ENCODE measurements around the gene OTUD7B. TPM values are rescaled to one million over a fixed set of nuclear protein-coding genes. Genes with fewer than 3 reads are reported as not detected.

Gene OTUD7B
- total RNA-seq, 1 donor from 2014 or later, result 29.5 TPM

DNA sequence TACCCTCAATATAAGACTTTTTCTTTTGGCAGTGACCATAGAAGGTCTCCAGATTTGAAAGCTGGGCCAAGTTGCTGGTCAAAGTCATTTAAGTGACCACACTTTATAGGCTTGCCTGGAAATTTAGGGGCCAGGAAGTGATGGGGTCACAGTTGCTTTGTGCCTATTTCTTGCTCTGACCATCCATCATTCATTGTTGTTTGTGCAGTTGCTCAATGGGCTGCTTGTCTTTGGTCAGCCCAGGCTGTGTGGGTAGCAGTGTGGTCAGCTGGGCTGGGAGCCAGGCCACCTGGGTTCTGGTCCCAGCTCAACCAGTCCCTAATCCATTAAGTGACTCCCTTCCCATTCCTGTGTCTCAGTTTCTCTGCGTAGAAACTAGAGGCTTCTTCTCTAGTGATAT is 2.1 kb upstream of the OTUD7B start:
- Histone ChIP-seq H3K9me3 (no peaks in the 10 kb centered on the region), H3K4me1 (peaks cover 22% of the 10 kb centered on the region), H3K27ac (no peak overlapping the region), H3K36me3 (no peaks in the 10 kb centered on the region), H3K27me3 (ENCODE audit: low read depth) (no peaks in the 10 kb centered on the region), H3K4me3 (no peak overlapping the region)
- no peak for DNase-seq
- TF ChIP-seq, protein P1, sequence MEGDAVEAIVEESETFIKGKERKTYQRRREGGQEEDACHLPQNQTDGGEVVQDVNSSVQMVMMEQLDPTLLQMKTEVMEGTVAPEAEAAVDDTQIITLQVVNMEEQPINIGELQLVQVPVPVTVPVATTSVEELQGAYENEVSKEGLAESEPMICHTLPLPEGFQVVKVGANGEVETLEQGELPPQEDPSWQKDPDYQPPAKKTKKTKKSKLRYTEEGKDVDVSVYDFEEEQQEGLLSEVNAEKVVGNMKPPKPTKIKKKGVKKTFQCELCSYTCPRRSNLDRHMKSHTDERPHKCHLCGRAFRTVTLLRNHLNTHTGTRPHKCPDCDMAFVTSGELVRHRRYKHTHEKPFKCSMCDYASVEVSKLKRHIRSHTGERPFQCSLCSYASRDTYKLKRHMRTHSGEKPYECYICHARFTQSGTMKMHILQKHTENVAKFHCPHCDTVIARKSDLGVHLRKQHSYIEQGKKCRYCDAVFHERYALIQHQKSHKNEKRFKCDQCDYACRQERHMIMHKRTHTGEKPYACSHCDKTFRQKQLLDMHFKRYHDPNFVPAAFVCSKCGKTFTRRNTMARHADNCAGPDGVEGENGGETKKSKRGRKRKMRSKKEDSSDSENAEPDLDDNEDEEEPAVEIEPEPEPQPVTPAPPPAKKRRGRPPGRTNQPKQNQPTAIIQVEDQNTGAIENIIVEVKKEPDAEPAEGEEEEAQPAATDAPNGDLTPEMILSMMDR (IDR thresholded peaks at IDR 0.05), result no peak
- ATAC-seq, result no peak
- intact Hi-C loops (cut with DNase I), result no loop called here

DNA sequence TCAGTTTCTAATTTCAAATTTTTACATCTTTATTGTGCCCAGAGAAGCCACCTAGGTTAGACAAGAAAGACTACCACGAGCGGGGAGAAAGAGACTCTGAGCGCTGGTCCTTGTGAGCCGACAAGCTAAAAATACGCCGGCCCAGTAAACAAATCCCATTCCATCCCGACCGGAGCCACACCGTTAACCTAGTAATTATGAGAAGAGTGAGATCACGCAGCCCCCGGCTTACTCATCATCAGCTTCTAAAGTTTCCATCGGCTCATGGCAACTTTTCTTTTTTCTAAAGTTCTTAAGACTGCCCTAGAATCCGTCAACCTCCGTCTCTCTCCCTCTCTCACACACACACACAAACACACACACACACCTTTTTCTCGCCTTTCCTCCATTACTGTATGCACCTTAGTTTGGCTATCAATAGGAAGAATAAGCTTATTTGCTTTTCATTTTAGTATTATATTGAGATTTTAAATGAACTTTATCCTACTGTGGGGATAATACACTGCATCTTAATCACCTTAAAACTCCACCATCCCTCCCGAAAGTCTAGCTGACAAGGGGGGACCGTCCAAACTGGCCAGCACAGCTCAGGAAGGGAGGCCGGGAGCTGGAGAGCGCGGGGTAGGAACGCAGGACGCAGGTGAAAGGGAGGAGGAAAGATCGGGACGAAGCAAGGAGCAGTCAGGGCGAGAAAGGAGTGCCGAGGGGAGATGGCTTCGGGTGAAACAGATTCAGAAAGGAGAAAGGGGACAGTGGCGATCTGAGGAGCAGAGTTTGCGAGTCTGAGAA is 728 bp downstream of the OTUD7B start:
- peaks cover 27% of the 10 kb centered on the region for H3K4me1 ChIP-seq
- no peaks in the 10 kb centered on the region for H3K36me3 ChIP-seq
- TF ChIP-seq, protein P1 (IDR thresholded peaks at IDR 0.05), result no peak
- intact Hi-C loops (cut with DNase I), result no loop called here
- peak overlapping the region; percentile 92 for H3K27ac ChIP-seq
- H3K4me3 ChIP-seq, result peak overlapping the region; percentile 84
- H3K9me3 ChIP-seq, result no peaks in the 10 kb centered on the region
- ATAC-seq (peak; percentile 65 to 68), DNase-seq (no peak)
- H3K27me3 ChIP-seq (ENCODE audit: low read depth), result no peaks in the 10 kb centered on the region

DNA sequence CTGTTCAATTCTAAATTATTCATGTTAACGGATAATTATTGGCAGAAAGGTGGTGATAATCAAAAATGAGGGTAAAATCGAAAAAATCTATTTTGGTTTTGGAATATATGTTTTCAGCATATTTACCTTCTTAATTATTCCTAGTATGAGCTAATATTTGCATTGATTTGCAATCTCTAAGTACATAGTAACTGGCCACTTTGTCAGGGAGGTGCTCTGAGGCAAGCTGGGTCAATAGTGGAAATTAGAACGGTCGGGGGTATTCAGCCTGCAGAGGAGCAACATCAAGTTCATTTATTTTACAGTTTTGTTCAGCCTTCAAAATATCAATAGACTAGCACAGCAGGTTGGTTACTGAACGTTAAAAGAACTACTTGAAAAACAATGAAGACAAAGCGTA is 1.8 kb downstream of the OTUD7B start:
- intact Hi-C loops (cut with DNase I), result no loop called here
- TF ChIP-seq, protein P1 (IDR thresholded peaks at IDR 0.05), result no peak
- Histone ChIP-seq H3K9me3 (no peaks in the 10 kb centered on the region), H3K4me1 (peaks cover 27% of the 10 kb centered on the region), H3K36me3 (no peaks in the 10 kb centered on the region), H3K27ac (peak overlapping the region; percentile 92), H3K4me3 (peak overlapping the region; percentile 84), H3K27me3 (ENCODE audit: low read depth) (no peaks in the 10 kb centered on the region)
- ATAC-seq (no peak), DNase-seq (no peak)

DNA sequence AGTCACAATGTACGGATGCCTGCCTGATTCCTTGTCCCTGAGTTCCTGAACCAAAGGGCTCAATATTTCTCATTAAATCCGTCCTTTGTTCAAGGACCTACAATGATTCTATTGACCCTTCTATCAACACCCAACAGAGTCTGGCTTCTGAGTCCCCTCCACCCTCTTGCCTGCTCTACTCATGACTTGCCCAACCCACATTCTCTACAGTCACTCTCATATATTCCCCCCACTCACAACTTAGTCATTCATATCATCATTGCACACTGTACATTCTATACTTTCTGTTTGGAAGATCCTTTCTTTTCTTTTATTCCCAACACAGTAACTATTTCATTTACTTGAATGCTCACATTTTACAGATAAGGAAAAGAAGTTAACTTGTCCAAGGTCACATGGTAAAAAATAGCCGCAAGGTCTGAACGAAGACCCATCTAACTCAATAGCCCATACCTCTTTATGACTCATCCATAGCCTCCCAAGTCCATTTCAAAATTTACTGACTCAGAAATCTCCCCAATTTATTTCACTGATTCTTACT is 3.6 kb downstream of the OTUD7B start:
- TF ChIP-seq, protein P1 (IDR thresholded peaks at IDR 0.05), result no peak
- no peak overlapping the region for H3K4me3 ChIP-seq
- ATAC-seq, result no peak
- intact Hi-C loops (cut with DNase I), result no loop called here
- H3K9me3 ChIP-seq, result no peaks in the 10 kb centered on the region
- H3K27ac ChIP-seq, result no peak overlapping the region
- peaks cover 6% of the 10 kb centered on the region for H3K36me3 ChIP-seq
- no peaks in the 10 kb centered on the region for H3K27me3 ChIP-seq (ENCODE audit: low read depth)
- peaks cover 30% of the 10 kb centered on the region for H3K4me1 ChIP-seq
- no peak for DNase-seq

DNA sequence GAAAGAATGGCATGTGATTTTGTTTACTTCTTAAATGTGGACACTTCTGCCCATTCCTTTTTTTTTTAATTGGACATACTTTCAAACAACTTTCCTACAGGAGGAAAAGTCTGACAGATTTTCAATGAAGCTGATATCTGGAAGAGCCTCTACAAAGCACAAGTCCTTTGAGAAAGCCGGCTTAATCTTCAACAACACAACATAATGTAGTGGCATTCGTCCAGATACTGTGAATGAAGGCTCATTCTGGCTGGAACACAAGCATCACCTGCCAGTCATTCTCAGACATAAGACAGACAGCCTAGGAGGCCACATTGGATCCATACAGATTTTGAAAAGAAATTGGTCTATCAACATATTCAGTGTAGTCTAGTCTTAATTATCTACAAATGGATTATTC is 4.9 kb downstream of the OTUD7B start:
- Histone ChIP-seq H3K27ac (no peak overlapping the region), H3K4me3 (no peak overlapping the region), H3K4me1 (peaks cover 37% of the 10 kb centered on the region), H3K27me3 (ENCODE audit: low read depth) (no peaks in the 10 kb centered on the region), H3K36me3 (peaks cover 7% of the 10 kb centered on the region), H3K9me3 (no peaks in the 10 kb centered on the region)
- TF ChIP-seq, protein P1 (IDR thresholded peaks at IDR 0.05), result no peak
- DNase-seq (no peak), ATAC-seq (no peak)
- intact Hi-C loops (cut with DNase I), result no loop called here

Data from lower lobe of right lung (tissue), 2 donors.